Frontal cortex (tissue), 4 donors: Measurements from ENCODE around the gene ATP4A. TPM values are rescaled to one million over a fixed set of nuclear protein-coding genes. Genes with fewer than 3 reads are reported as not detected.

ENCODE experiments used
- DNase-seq, 2 donors: peaks; one replicate each; pipeline ENCODE4 v3.0.0; 2012; ENCODE audit warnings: low spot score in 2 of 2
- FAIRE-seq: peaks from 2 replicates; lab custom pipeline; 2012; peaks lifted over from hg19 to GRCh38; lab: Jason Lieb, UNC
- total RNA-seq: library from RNA; depleted of rRNA; stranded (reverse); fragments of >200 nt; gene quantifications from one replicate; pipeline ENCODE4 v1.2.3, GENCODE V29; 2014
- donor health status: control.
- donor health status: control.
- donor health status: control.

The ATP4A gene
- total RNA-seq, 1 donor from 2014 or later = not detected

DNA sequence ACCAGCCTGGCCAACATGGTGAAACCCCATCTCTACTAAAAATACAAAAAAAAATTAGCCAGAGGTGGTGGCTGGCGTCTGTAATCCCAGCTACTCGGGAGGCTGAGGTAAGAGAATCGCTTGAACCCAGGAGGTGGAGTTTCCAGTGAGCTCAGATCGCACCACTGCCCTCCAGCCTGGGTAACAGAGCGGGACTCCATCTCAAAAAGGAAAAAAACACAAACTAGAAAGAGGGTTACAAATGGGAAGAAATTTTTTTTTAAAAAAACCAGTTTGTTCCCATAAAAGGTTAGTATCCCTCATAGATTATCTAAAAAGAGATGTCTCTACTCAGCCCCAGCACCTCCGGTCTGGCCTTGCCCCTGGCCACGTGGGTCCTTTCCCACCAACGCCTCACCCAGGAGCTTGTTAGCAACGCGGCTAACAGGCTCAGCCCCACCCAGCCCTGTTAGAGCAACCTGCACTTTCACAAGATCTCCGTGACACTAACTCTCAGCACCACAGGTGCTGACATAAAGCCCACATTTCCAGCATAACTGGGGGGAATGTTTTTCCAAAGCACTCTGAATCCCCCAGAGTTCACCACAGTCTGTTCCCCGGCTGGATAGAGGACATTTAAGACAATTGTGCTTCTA lies 54.3 kb downstream of the ATP4A start:
- DNase-seq = no peak
- FAIRE-seq = no peak

DNA sequence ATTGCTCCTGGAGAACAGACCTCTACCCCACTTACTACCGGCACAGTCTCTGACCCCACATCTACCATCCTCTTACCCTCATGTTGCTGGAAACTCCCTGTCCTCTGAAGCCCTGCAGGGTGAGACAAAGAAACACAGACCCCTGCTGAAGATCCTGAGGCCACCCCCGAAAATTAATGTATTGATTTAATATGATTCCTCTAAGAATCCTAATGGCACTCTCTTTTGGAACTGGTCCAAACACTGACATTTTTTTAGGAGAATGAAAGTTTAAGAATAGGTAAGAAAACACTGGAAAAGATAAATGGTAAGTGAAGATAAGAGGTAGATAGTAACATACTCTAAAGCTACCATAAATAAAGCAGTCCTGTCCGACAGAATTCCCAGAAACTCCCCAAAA lies 55.3 kb downstream of the ATP4A start:
- FAIRE-seq (no peak), DNase-seq (no peak)

DNA sequence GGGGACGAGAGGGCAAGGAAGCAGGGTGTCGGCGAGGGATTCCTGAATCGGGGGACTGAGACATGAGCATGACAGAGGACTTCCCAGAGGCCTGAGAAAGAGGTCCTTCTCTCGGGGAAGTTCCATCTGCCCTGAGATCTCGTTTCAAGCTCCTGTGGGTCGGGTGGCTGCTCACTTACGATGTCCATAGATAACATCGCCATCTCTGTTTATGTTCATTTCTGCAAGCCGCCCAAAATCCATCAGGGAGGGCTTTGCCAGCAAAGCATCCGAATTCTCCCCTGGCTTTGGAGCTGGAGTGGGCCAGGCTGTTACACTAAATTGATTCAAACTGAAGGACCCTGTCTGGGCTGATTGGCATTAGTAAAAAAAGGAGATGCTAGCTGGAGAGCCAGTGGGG lies 55.9 kb downstream of the ATP4A start:
- FAIRE-seq = no peak
- no peak for DNase-seq

DNA sequence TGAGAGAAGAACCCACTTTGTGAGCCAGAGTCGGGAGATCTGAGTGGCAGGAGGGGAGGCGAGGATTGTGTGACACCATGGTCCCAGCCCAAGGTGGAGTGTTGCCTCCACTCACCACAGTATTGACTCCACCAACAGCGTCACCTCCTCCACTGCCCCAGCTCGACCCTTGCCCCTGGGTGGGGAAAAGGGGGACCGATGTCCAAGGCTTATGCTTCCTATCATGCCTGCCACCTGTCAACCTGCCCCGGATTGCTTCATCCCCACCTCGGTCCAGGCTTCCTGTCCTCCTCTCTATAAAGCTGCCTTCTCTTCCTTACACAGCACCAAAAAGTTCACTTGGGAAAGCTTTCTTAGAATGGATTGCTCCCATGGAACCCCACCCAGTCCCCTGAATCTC lies 57.4 kb downstream of the ATP4A start:
- DNase-seq = no peak
- no peak for FAIRE-seq

DNA sequence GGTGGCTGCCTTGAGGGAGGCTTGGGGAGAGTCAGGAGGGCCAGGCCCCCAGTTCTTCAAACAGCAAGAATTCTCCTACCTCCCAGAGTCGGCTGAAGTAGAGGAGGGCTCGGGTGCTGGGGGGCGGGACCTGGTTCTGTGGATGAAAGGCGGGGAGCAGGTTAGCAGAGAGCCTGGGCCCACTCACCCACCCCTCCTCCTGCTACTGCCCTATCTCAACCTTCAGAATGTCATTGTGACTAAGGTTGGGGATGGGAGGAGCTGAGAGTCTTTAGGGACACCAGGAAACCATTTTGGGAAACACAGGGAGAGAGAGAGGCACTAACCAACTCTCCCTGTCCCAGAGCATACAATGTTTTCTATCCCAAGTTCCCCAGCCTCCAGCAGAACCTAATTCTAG lies 60.7 kb downstream of the ATP4A start:
- FAIRE-seq (no peak), DNase-seq (no peak)

DNA sequence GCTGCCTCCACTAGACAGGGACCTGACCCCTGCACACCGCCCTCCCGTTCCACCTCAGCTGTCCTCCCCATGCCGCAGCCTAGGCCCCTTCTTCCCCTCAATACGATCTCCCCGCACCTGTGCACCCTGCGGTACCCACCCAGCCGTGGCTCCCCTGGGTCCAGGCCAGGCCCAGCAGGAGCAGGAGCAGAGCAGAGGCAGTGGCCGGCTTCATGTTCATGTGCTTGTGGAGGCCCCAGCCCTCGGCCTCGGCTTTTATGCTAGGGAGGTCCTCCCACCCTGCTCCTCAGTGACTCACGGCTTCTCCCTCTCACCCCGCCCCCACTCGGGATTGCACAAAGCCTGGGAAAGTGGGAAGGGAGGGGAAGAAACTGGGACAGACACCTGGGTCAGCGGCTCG lies 61.8 kb downstream of the ATP4A start:
- DNase-seq = no peak
- no peak for FAIRE-seq

DNA sequence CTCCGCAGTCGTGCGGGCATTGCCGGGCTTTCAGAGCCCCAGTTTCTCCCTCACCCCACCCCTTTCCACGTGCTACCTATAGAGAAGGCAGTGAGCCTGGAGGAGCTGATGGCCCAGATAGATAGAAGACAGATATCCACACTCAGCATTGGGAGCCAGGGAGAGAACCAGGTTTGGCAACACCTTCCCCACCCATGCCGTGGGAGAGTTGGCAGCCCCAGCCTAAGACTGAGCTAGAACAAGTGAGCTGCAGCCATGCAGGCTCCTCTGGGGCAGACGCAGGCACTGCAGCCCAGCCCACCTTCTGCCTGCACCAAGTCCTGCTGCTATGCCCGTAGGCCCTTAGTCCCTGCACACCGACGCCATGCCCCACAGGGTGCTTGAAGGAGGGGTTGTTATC lies 62.8 kb downstream of the ATP4A start:
- no peak for FAIRE-seq
- DNase-seq = no peak

Other genes starting within 250 kb of the ATP4A start
- gene CD22, start 234.5 kb downstream of the ATP4A start, total RNA-seq = not detected
- gene FFAR1, start 215.8 kb downstream of the ATP4A start, total RNA-seq = not detected
- gene FFAR3, start 205.2 kb downstream of the ATP4A start, total RNA-seq = not detected
- gene GPR42, start 192.6 kb downstream of the ATP4A start, total RNA-seq = not detected
- gene FFAR2, start 115.4 kb downstream of the ATP4A start, total RNA-seq = under 0.01 TPM
- gene KRTDAP, start 73.2 kb downstream of the ATP4A start, total RNA-seq = not detected
- under 0.01 TPM for gene DMKN, start 50.0 kb downstream of the ATP4A start, total RNA-seq
- gene SBSN, start 35.3 kb downstream of the ATP4A start, total RNA-seq = not detected
- gene GAPDHS, start 30.2 kb downstream of the ATP4A start, total RNA-seq = not detected
- 50.1 TPM for gene TMEM147, start 18.0 kb downstream of the ATP4A start, total RNA-seq
- not detected for gene PMIS2, start 22.5 kb upstream of the ATP4A start, total RNA-seq
- gene HAUS5, start 49.1 kb upstream of the ATP4A start, total RNA-seq = 5.3 TPM
- gene RBM42, start 65.4 kb upstream of the ATP4A start, total RNA-seq = 21.6 TPM
- gene ETV2, start 78.1 kb upstream of the ATP4A start, total RNA-seq = 0.82 TPM
- gene COX6B1, start 84.7 kb upstream of the ATP4A start, total RNA-seq = 210 TPM
- not detected for gene UPK1A, start 102.9 kb upstream of the ATP4A start, total RNA-seq
- gene ZBTB32, start 140.9 kb upstream of the ATP4A start, total RNA-seq = not detected
- 3.7 TPM for gene KMT2B, start 154.3 kb upstream of the ATP4A start, total RNA-seq
- 2.9 TPM for gene IGFLR1, start 178.8 kb upstream of the ATP4A start, total RNA-seq
- gene U2AF1L4, start 181.8 kb upstream of the ATP4A start, total RNA-seq = 9.4 TPM
- 5.7 TPM for gene PSENEN, start 182.0 kb upstream of the ATP4A start, total RNA-seq
- 9.0 TPM for gene LIN37, start 184.9 kb upstream of the ATP4A start, total RNA-seq
- gene HSPB6, start 193.4 kb upstream of the ATP4A start, total RNA-seq = under 0.01 TPM
- 3.3 TPM for gene PROSER3, start 194.5 kb upstream of the ATP4A start, total RNA-seq
- gene ARHGAP33, start 211.9 kb upstream of the ATP4A start, total RNA-seq = 52.6 TPM
- gene PRODH2, start 249.2 kb upstream of the ATP4A start, total RNA-seq = not detected